T-helper 2 cell treated with Interferon-gamma antibody and Interleukin-4, amounts not matched to agents 5 μg/mL and 100 μg/mL, for 36 hours (primary cell): ENCODE results near the gene NAA40.
A peak's percentile ranks its signal among the peaks of the same experiment; 100 is the strongest.

Source experiments
- DNase-seq: peaks from one replicate; pipeline ENCODE4 v3.0.0; 2021; ENCODE audit warnings: low spot score
- H3K27ac Mint-ChIP-seq: one replicate; pipeline ENCODE4 v1.8.0; 2021; ENCODE audit warnings: mild to moderate bottlenecking, mixed read lengths
- H3K27me3 Mint-ChIP-seq: one replicate; pipeline ENCODE4 v1.8.0; 2021; ENCODE audit warnings: low read depth, mixed read lengths
- H3K36me3 Mint-ChIP-seq: one replicate; pipeline ENCODE4 v1.8.0; 2021; ENCODE audit warnings: low read depth, mixed read lengths
- H3K4me1 Mint-ChIP-seq: one replicate; pipeline ENCODE4 v1.8.0; 2021; ENCODE audit warnings: low read depth, mixed read lengths
- H3K4me3 Mint-ChIP-seq: one replicate; pipeline ENCODE4 v1.8.0; 2022; ENCODE audit warnings: mild to moderate bottlenecking, moderate library complexity, mixed read lengths
- H3K9me3 Mint-ChIP-seq: one replicate; pipeline ENCODE4 v1.8.0; 2021; ENCODE audit warnings: mixed read lengths

NAA40 gene

GRCh38 chr11:63917692-63918506, 20.9 kb upstream of the NAA40 start:
- no peak for DNase-seq
- H3K4me1 Mint-ChIP-seq: peaks cover 8% of the 10 kb centered on the region
- H3K27ac Mint-ChIP-seq: no peak overlapping the region
- peaks cover 27% of the 10 kb centered on the region for H3K27me3 Mint-ChIP-seq
- peak overlapping the region; percentile 60 for H3K4me3 Mint-ChIP-seq
- no peaks in the 10 kb centered on the region for H3K36me3 Mint-ChIP-seq
- H3K9me3 Mint-ChIP-seq: no peaks in the 10 kb centered on the region

DNA sequence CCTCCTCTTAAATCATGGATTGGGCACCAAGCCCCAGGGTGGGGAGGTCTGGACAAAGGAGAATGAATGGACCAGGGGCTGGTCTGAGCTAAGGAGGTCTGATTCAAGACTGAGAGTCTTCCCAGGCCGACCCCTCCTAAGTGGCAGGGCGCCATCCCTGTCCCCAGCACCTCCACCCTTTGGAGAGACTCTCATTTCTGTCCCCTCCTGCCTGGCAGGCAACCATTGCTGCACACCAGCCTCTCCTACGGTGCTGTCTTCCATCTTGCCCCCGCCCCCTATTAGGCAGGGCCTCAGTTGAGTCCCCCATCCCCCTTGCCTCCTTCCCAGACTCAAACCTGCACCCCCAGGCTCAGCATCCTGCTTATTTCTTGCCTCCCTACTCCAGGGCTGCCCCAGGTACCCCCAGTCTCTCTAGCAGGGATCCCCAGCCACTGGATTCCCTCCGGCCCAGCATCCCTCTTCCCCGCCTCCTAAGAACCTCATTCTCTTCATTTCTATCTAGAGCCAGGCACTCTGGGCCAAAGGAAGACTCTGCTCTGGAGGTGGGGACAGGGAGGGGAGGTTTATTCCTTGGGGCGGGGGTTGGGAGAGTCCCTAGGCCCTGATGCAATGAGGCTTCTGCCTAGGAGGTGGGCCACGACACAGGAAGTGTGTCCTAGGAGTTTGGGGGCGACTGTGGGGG, 20.2 kb upstream of the NAA40 start:
- Mint-ChIP-seq H3K4me1 (peaks cover 8% of the 10 kb centered on the region), H3K27me3 (peaks cover 34% of the 10 kb centered on the region)
- no peak for DNase-seq

GRCh38 chr11:63919267-63920125, 19.3 kb upstream of the NAA40 start:
- no peak overlapping the region for H3K27ac Mint-ChIP-seq
- DNase-seq: no peak
- H3K9me3 Mint-ChIP-seq: no peaks in the 10 kb centered on the region
- peaks cover 8% of the 10 kb centered on the region for H3K4me1 Mint-ChIP-seq
- no peaks in the 10 kb centered on the region for H3K36me3 Mint-ChIP-seq
- peaks cover 38% of the 10 kb centered on the region for H3K27me3 Mint-ChIP-seq
- H3K4me3 Mint-ChIP-seq: no peak overlapping the region

More for the DNA sequence above, 20.2 kb upstream of the NAA40 start:
- H3K9me3 Mint-ChIP-seq: no peaks in the 10 kb centered on the region
- no peaks in the 10 kb centered on the region for H3K36me3 Mint-ChIP-seq
- no peak overlapping the region for H3K27ac Mint-ChIP-seq
- peak overlapping the region; percentile 11 for H3K4me3 Mint-ChIP-seq

GRCh38 chr11:63920126-63920938, 18.5 kb upstream of the NAA40 start:
- H3K4me1 Mint-ChIP-seq: peaks cover 8% of the 10 kb centered on the region

DNA sequence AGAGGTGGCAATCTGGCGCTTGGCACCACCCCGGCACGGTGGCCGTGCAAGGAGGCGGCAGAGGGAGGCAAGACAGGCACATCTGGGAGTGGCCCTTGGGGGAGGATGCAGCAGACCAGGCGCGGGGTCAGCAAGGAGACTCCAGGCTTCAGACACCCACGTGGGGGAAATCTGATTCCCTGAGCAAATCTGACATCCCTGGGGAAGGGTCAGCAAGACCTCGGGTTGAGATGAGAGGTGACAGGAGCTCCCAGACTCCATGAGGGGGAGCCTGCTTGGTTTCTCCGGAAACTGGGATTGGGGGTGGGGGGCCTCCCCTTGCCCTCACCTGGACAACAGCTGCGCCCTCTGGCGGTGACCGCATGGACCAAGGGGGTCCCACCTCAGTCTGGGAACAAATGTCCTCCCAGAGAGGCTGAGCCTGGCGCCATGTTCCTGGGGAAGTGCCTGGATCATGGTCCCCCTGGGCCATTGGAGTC, 17.8 kb upstream of the NAA40 start:
- peaks cover 8% of the 10 kb centered on the region for H3K4me1 Mint-ChIP-seq
- H3K36me3 Mint-ChIP-seq: no peaks in the 10 kb centered on the region
- no peak for DNase-seq
- no peaks in the 10 kb centered on the region for H3K9me3 Mint-ChIP-seq
- H3K27ac Mint-ChIP-seq: no peak overlapping the region
- H3K4me3 Mint-ChIP-seq: no peak overlapping the region
- H3K27me3 Mint-ChIP-seq: peaks cover 36% of the 10 kb centered on the region

More at GRCh38 chr11:63920126-63920938, 18.5 kb upstream of the NAA40 start:
- H3K27ac Mint-ChIP-seq: no peak overlapping the region
- H3K9me3 Mint-ChIP-seq: no peaks in the 10 kb centered on the region
- H3K36me3 Mint-ChIP-seq: no peaks in the 10 kb centered on the region
- no peak overlapping the region for H3K4me3 Mint-ChIP-seq
- no peak for DNase-seq
- peaks cover 36% of the 10 kb centered on the region for H3K27me3 Mint-ChIP-seq

DNA sequence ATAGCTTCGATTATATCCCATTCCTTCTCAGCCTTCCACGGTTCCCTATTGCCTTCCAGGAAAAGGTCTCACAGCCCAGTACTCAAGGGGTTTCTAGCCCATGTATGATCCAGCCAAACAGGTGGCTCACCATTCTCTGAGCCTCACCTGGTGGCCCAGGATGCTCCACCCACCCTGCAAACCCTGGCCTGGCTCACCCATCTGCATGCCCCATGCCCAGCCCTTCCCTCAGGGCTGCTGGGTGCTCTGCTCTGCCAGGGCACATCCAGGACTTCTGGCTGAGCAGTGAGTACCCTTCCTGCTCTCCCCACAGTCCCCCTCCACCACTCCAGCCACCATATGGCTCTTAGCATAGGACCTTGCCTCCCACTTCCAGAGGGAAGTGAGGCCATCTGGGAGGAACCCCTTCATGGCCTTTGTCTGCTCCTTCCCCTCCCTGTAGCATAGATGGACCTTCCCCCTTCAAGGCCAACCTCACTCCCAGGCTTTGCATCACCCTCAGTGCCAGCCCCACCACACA, 16.1 kb upstream of the NAA40 start:
- Mint-ChIP-seq H3K9me3 (no peaks in the 10 kb centered on the region), H3K27ac (no peak overlapping the region), H3K4me1 (peaks cover 3% of the 10 kb centered on the region), H3K36me3 (no peaks in the 10 kb centered on the region), H3K4me3 (no peak overlapping the region), H3K27me3 (peaks cover 33% of the 10 kb centered on the region)
- no peak for DNase-seq

GRCh38 chr11:63923319-63923718, 15.5 kb upstream of the NAA40 start:
- DNase-seq: no peak
- no peak overlapping the region for H3K27ac Mint-ChIP-seq
- no peaks in the 10 kb centered on the region for H3K36me3 Mint-ChIP-seq
- H3K4me1 Mint-ChIP-seq: peaks cover 3% of the 10 kb centered on the region
- peaks cover 36% of the 10 kb centered on the region for H3K27me3 Mint-ChIP-seq
- H3K4me3 Mint-ChIP-seq: no peak overlapping the region
- H3K9me3 Mint-ChIP-seq: no peaks in the 10 kb centered on the region

DNA sequence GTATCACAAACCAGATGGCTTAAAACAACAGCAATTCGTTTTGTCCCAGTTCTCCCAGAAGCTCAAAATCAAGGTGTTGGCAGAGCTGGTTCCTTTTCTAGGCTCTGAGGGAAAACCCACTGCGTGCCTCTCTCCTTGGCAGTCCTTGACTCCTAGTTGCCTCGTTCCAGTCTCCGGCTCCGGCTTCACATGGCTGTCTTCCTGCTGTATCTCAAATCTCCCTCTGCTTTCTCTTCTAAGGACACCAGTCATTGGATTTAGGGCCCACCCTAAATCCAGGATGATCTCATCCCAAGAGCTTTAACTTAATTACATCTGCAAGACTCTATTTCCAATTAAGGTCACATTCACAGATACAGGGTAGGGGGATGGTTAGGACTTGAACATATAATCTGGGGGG, 9.2 kb upstream of the NAA40 start:
- Mint-ChIP-seq H3K9me3 (no peaks in the 10 kb centered on the region), H3K27ac (no peak overlapping the region), H3K27me3 (peaks cover 9% of the 10 kb centered on the region), H3K4me1 (no peaks in the 10 kb centered on the region), H3K4me3 (no peak overlapping the region), H3K36me3 (no peaks in the 10 kb centered on the region)
- DNase-seq: no peak

GRCh38 chr11:63931045-63931444, 7.8 kb upstream of the NAA40 start:
- DNase-seq: no peak
- H3K27ac Mint-ChIP-seq: no peak overlapping the region

GRCh38 chr11:63931876-63932275, 6.9 kb upstream of the NAA40 start:
- no peak for DNase-seq
- Mint-ChIP-seq H3K27me3 (peaks cover 9% of the 10 kb centered on the region), H3K27ac (no peak overlapping the region), H3K4me3 (no peak overlapping the region), H3K9me3 (no peaks in the 10 kb centered on the region), H3K4me1 (no peaks in the 10 kb centered on the region), H3K36me3 (no peaks in the 10 kb centered on the region)

More at GRCh38 chr11:63931045-63931444, 7.8 kb upstream of the NAA40 start:
- no peak overlapping the region for H3K4me3 Mint-ChIP-seq
- no peaks in the 10 kb centered on the region for H3K9me3 Mint-ChIP-seq
- peaks cover 9% of the 10 kb centered on the region for H3K27me3 Mint-ChIP-seq
- no peaks in the 10 kb centered on the region for H3K36me3 Mint-ChIP-seq
- no peaks in the 10 kb centered on the region for H3K4me1 Mint-ChIP-seq

GRCh38 chr11:63933459-63933858, 5.3 kb upstream of the NAA40 start:
- Mint-ChIP-seq H3K4me3 (no peak overlapping the region), H3K27ac (no peak overlapping the region), H3K27me3 (no peaks in the 10 kb centered on the region), H3K36me3 (no peaks in the 10 kb centered on the region), H3K9me3 (no peaks in the 10 kb centered on the region), H3K4me1 (peaks cover 7% of the 10 kb centered on the region)
- DNase-seq: no peak

DNA sequence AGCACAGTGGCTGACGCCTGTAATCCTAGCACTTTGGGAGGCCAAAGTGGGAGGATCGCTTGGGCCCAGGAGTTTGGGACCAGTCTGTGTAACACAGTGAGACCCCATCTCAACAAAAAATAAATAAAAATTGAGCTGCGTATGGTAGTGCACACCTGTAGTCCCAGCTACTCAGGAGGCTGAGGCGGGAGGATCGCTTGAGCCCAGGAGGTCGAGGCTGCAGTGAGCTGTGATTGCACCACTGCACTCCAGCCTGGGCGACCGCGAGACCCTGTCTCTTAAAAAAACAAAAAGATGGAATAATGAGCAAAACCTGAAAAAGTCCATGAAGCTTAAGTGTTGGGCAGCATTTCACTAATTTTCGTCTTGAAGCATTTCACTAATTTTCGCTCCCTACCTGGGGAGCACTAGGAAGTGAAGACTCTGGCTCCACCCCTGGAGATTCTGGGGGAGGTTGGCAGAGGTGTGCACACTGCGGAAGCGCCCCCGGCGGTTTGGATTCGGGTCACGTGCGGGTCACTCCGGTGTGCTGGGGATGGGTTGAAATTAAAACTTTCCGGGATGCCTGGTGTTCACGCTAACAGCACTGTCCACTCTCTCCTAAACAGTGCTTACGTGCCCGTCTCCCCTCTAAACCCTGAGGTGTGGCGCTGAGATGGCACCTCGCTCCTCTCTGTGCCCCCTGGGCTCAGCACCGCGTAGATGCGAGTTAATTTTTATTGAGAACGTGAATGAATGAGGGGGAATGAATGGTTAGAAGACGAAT, 906 bp upstream of the NAA40 start:
- Mint-ChIP-seq H3K27me3 (no peaks in the 10 kb centered on the region), H3K9me3 (no peaks in the 10 kb centered on the region), H3K27ac (peak overlapping the region; percentile 84), H3K4me3 (peak overlapping the region; percentile 90), H3K4me1 (peaks cover 18% of the 10 kb centered on the region), H3K36me3 (peaks cover 1% of the 10 kb centered on the region)
- no peak for DNase-seq
